HCT116 (cell line): ENCODE data around the gene ZNF318. TPM values are rescaled to one million over a fixed set of nuclear protein-coding genes. Genes with fewer than 3 reads are reported as not detected.

ENCODE experiments used
- ATAC-seq: fragments of 200-7000 bp; cut with Tn5 transposase; 2 replicates; pipeline ENCODE4 v1.9.1; 2020; ENCODE audit warnings: mild to moderate bottlenecking, moderate library complexity
- BruUV-seq: library from RNA; stranded (reverse); fragments of 400-500 nt; replicated peaks from 2 replicates; lab custom pipeline; 2021; lab: Mats Ljungman, UMichigan
- CTCF ChIA-PET: fragments of 300-600 bp; sonication (Branson Sonifier 250); formaldehyde crosslinking; loops from one replicate; lab custom pipeline; 2021; ENCODE audit warnings: antibody characterized with exemption; lab: Charles Lee
- POLR2A ChIA-PET: fragments of 300-600, 350-600 bp; sonication (Branson Sonifier 250); formaldehyde crosslinking; loops from one replicate; lab custom pipeline; 2021; ENCODE audit warnings: antibody characterized with exemption; lab: Charles Lee
- RAD21 ChIA-PET, 2 experiments: fragments of 300-600 bp; sonication (Branson Sonifier 250); formaldehyde crosslinking; loops; one replicate each; lab custom pipeline; 2023; ENCODE audit warnings: low total read pairs in 2 of 2; ENCODE audit not compliant: uncharacterized antibody in 2 of 2, unreplicated experiment in 2 of 2, low non-redundant PET in 1 of 2; lab: Charles Lee
- DNase-seq: peaks from one replicate; pipeline ENCODE4 v3.0.0-alpha.2; 2010; ENCODE audit warnings: low read depth, low spot score
- H2AFZ ChIP-seq: fragments of 200-600 bp; shearing (Covaris generic), sonication (generic); 2 replicates; pipeline ENCODE4 v1.6.1; 2017; ENCODE audit warnings: low read depth, mixed run types, mixed read lengths, antibody characterized with exemption, low read length; ENCODE audit not compliant: poor library complexity, severe bottlenecking
- H3K27ac ChIP-seq: 2 replicates; pipeline ENCODE4 v1.5.1; 2012; ENCODE audit warnings: low read depth, low read length
- H3K27me3 ChIP-seq: fragments of 200-600 bp; sonication (generic); 2 replicates; pipeline ENCODE4 v1.6.1; 2016; ENCODE audit warnings: mixed run types, low read length, mixed read lengths; ENCODE audit not compliant: insufficient read depth
- H3K36me3 ChIP-seq, 2 experiments: fragments of 200-500 bp in 1 of 2; fragments of 200-600 bp in 1 of 2; sonication (Bioruptor generic) in 1 of 2; sonication (generic) in 1 of 2; 2 replicates each; pipeline versions ENCODE4 v1.5.1 to v1.6.1; 2014 to 2016; ENCODE audit warnings: low read length in 2 of 2, inconsistent platforms in 1 of 2, mixed read lengths in 1 of 2, mixed run types in 1 of 2; ENCODE audit not compliant: insufficient read depth in 2 of 2, control insufficient read depth in 1 of 2
- H3K4me1 ChIP-seq, 2 experiments: fragments of 200-600 bp in 1 of 2; sonication (generic) in 1 of 2; 2 replicates each; pipeline versions ENCODE4 v1.5.1 to v1.6.1; 2012 to 2017; ENCODE audit warnings: low read length in 2 of 2, inconsistent platforms in 1 of 2, mild to moderate bottlenecking in 1 of 2, mixed read lengths in 1 of 2, mixed run types in 1 of 2, moderate library complexity in 1 of 2; ENCODE audit not compliant: insufficient read depth in 2 of 2, control insufficient read depth in 1 of 2
- H3K4me2 ChIP-seq: fragments of 200-600 bp; sonication (generic); 2 replicates; pipeline ENCODE4 v1.6.1; 2017; ENCODE audit warnings: mixed run types, low read length, mixed read lengths
- H3K4me3 ChIP-seq, 2 experiments: fragments of 200-600 bp in 1 of 2; sonication (generic) in 1 of 2; replicated peaks in 1 of 2; 2 replicates each; pipeline ENCODE4 v1.5.1; 2011 to 2016; ENCODE audit warnings: low read length in 2 of 2, control low read depth in 1 of 2, low read depth in 1 of 2, mild to moderate bottlenecking in 1 of 2, mixed read lengths in 1 of 2, mixed run types in 1 of 2
- H3K79me2 ChIP-seq: fragments of 200-600 bp; sonication (generic); 2 replicates; pipeline ENCODE4 v1.6.1; 2017; ENCODE audit warnings: mild to moderate bottlenecking, mixed run types, low read length, moderate library complexity, mixed read lengths; ENCODE audit not compliant: insufficient read depth
- H3K9ac ChIP-seq: fragments of 200-600 bp; sonication (generic); 2 replicates; pipeline ENCODE4 v1.6.1; 2016; ENCODE audit warnings: low read length, mixed read lengths
- H3K9me2 ChIP-seq: fragments of 200-600 bp; sonication (generic), shearing (Covaris generic); 2 replicates; pipeline ENCODE4 v1.6.1; 2017; ENCODE audit warnings: mixed run types, mild to moderate bottlenecking, moderate library complexity; ENCODE audit not compliant: insufficient read depth
- H3K9me3 ChIP-seq, 2 experiments: fragments of 200-500 bp in 1 of 2; fragments of 200-600 bp in 1 of 2; sonication (Bioruptor generic) in 1 of 2; sonication (generic) in 1 of 2; 2 replicates each; pipeline ENCODE4 v1.6.1; 2014 to 2017; ENCODE audit warnings: low read length in 2 of 2, mixed read lengths in 2 of 2, inconsistent platforms in 1 of 2, low read depth in 1 of 2, mild to moderate bottlenecking in 1 of 2, mixed run types in 1 of 2, moderate library complexity in 1 of 2; ENCODE audit not compliant: control insufficient read depth in 1 of 2, insufficient read depth in 1 of 2
- H4K20me1 ChIP-seq: fragments of 200-600 bp; sonication (generic), shearing (Covaris generic); 2 replicates; pipeline ENCODE4 v1.6.1; 2017; ENCODE audit warnings: mixed run types, mild to moderate bottlenecking, moderate library complexity; ENCODE audit not compliant: insufficient read depth
- ATF3 ChIP-seq: IDR thresholded peaks from 2 replicates; pipeline ENCODE4 v1.6.1; 2012
- CEBPB ChIP-seq: IDR thresholded peaks from 2 replicates; pipeline ENCODE4 v1.6.1; 2012; ENCODE audit warnings: low read depth
- CTCF ChIP-seq, 3 experiments: fragments of 200-600 bp in 1 of 3; sonication (generic) in 1 of 3; IDR thresholded peaks in 2 of 3; conservative IDR thresholded peaks in 1 of 3; 2 replicates each; pipeline ENCODE4 v1.5.1; 2012 to 2017; ENCODE audit warnings: low read depth in 2 of 3, low read length in 2 of 3, antibody characterized with exemption in 1 of 3, borderline replicate concordance in 1 of 3, control low read depth in 1 of 3, mild to moderate bottlenecking in 1 of 3, mixed read lengths in 1 of 3, mixed run types in 1 of 3, moderate library complexity in 1 of 3; ENCODE audit not compliant: insufficient read depth in 1 of 3
- ELF1 ChIP-seq: IDR thresholded peaks from 2 replicates; pipeline ENCODE4 v1.6.1; 2012; ENCODE audit warnings: low read depth, borderline replicate concordance
- EZH2 ChIP-seq: fragments of 200-600 bp; sonication (generic); IDR thresholded peaks from 2 replicates; pipeline ENCODE4 v1.6.1; 2017; ENCODE audit warnings: antibody characterized with exemption, mixed run types
- FOSL1 ChIP-seq: IDR thresholded peaks from 2 replicates; pipeline ENCODE4 v1.6.1; 2012; ENCODE audit warnings: low read depth
- JUND ChIP-seq: IDR thresholded peaks from 2 replicates; pipeline ENCODE4 v1.6.1; 2012
- MAX ChIP-seq: IDR thresholded peaks from 2 replicates; pipeline ENCODE4 v1.6.1; 2012
- POLR2A ChIP-seq: IDR thresholded peaks from 2 replicates; pipeline ENCODE4 v1.7.0; 2011; ENCODE audit warnings: borderline replicate concordance; ENCODE audit not compliant: insufficient read depth, insufficient read length; ENCODE audit errors: extremely low read depth
- POLR2AphosphoS5 ChIP-seq: IDR thresholded peaks from 2 replicates; pipeline ENCODE4 v1.6.1; 2011; ENCODE audit warnings: mild to moderate bottlenecking, low read depth, low read length, moderate library complexity
- REST ChIP-seq: IDR thresholded peaks from 2 replicates; pipeline ENCODE4 v1.6.1; 2012; ENCODE audit warnings: low read depth
- SIN3A ChIP-seq: IDR thresholded peaks from 2 replicates; pipeline ENCODE4 v1.6.1; 2012; ENCODE audit warnings: low read depth
- SP1 ChIP-seq: IDR thresholded peaks from 2 replicates; pipeline ENCODE4 v1.6.1; 2012; ENCODE audit warnings: low read depth
- SRF ChIP-seq: IDR thresholded peaks from 2 replicates; pipeline ENCODE4 v1.6.1; 2012; ENCODE audit warnings: low read depth
- TCF7L2 ChIP-seq: IDR thresholded peaks from 2 replicates; pipeline ENCODE4 v1.7.0; 2011; ENCODE audit warnings: borderline replicate concordance, inconsistent platforms; ENCODE audit not compliant: insufficient read depth, insufficient read length; ENCODE audit errors: extremely low read depth
- YY1 ChIP-seq: IDR thresholded peaks from 2 replicates; pipeline ENCODE4 v1.6.1; 2011; ENCODE audit warnings: low read length, low read depth, moderate library complexity, mild to moderate bottlenecking; ENCODE audit not compliant: insufficient replicate concordance; ENCODE audit errors: extremely low read depth
- ZBTB33 ChIP-seq: IDR thresholded peaks from 2 replicates; pipeline ENCODE4 v1.6.1; 2011; ENCODE audit warnings: mild to moderate bottlenecking, low read length, moderate library complexity; ENCODE audit not compliant: insufficient replicate concordance; ENCODE audit errors: extremely low read depth
- ZNF274 ChIP-seq: fragments of 200-500 bp; sonication (Bioruptor generic); IDR thresholded peaks from 2 replicates; pipeline ENCODE4 v1.6.1; 2014; ENCODE audit warnings: mild to moderate bottlenecking, low read depth, low read length, inconsistent platforms
- intact Hi-C: fragments of 100-400 bp; cut with micrococcal nuclease; formaldehyde crosslinking; loops from 2 replicates; pipeline ENCODE4 v1.10.0; 2022
- total RNA-seq: library from RNA; stranded (reverse); gene quantifications from one replicate; pipeline ENCODE4 v1.2.1, GENCODE V29; 2021; ENCODE audit not compliant: unreplicated experiment

Gene ZNF318
- total RNA-seq, 1 experiment from 2014 or later: 15.2 TPM

GRCh38 chr6:43302126-43302525, 67.3 kb downstream of the ZNF318 start:
- Histone ChIP-seq H3K4me2 (no peak overlapping the region), H4K20me1 (no peaks in the 10 kb centered on the region), H3K9me3 (no peaks in the 10 kb centered on the region), H2AFZ (no peak overlapping the region), H3K4me1 (no peaks in the 10 kb centered on the region), H3K9me2 (no peaks in the 10 kb centered on the region), H3K9ac (no peak overlapping the region), H3K27me3 (no peaks in the 10 kb centered on the region), H3K36me3 (no peaks in the 10 kb centered on the region), H3K4me3 (no peak overlapping the region), H3K27ac (no peak overlapping the region), H3K79me2 (no peaks in the 10 kb centered on the region)
- TF ChIP-seq ELF1 (no peak), CTCF (IDR thresholded peaks at IDR 0.05 in 2 of 3, conservative IDR thresholded peaks at IDR 0.05 in 1 of 3; ENCODE audit: borderline replicate concordance in 1 of 3, insufficient read depth in 1 of 3, low read depth in 2 of 3, low read length in 2 of 3) (no peak), EZH2 (no peak), ZBTB33 (no peak), SP1 (no peak), TCF7L2 (no peak), SIN3A (no peak), MAX (no peak), FOSL1 (no peak), ATF3 (no peak), SRF (no peak), POLR2A (no peak), REST (no peak), CEBPB (no peak), YY1 (no peak), JUND (no peak), POLR2AphosphoS5 (no peak), ZNF274 (no peak)
- ChIA-PET CTCF (no interaction called here), RAD21 (no interaction called here), POLR2A (no interaction called here)
- intact Hi-C loops: no loop called here
- no TSS peak for BruUV-seq
- DNase-seq (no peak), ATAC-seq (no peak)
